GM18951 (cell line): Measurements from ENCODE around the gene SCN3B.
"Not testable (repeated sequence)": the region's sequence is repeated elsewhere in the genome, so short reads cannot be mapped to it uniquely, and the experiment has no call there.

Source experiments
- POLR2A ChIP-seq: IDR thresholded peaks from 4 replicates; pipeline ENCODE4 v1.6.1; 2011; ENCODE audit warnings: mild to moderate bottlenecking; ENCODE audit not compliant: insufficient read length, insufficient read depth; ENCODE audit errors: extremely low read depth
- in situ Hi-C: fragments of 300-500 bp; cut with MboI; formaldehyde crosslinking; loops from one replicate; pipeline ENCODE4 v1.12.0; 2022; ENCODE audit warnings: low sequenced_read_pairs, mixed read lengths, inconsistent platforms; ENCODE audit not compliant: unreplicated experiment

The SCN3B gene

GRCh38 chr11:123678246-123678645, 23.8 kb upstream of the SCN3B start:
- in situ Hi-C loops: no loop called here
- no peak for TF ChIP-seq POLR2A

GRCh38 chr11:123677510-123677909, 23.1 kb upstream of the SCN3B start:
- in situ Hi-C loops: no loop called here

GRCh38 chr11:123674297-123674696, 19.9 kb upstream of the SCN3B start:
- TF ChIP-seq POLR2A: no peak
- in situ Hi-C loops: no loop called here

More at GRCh38 chr11:123677510-123677909, 23.1 kb upstream of the SCN3B start:
- TF ChIP-seq POLR2A: no peak

GRCh38 chr11:123672568-123672967, 18.1 kb upstream of the SCN3B start:
- no peak for TF ChIP-seq POLR2A
- in situ Hi-C loops: no loop called here

GRCh38 chr11:123671534-123671933, 17.1 kb upstream of the SCN3B start:
- in situ Hi-C loops: no loop called here
- TF ChIP-seq POLR2A: no peak

- TF ChIP-seq POLR2A: no peak
- in situ Hi-C loops: no loop called here
Observed at GRCh38 chr11:123670081-123670480, 15.7 kb upstream of the SCN3B start.

- in situ Hi-C loops: no loop called here
- no peak for TF ChIP-seq POLR2A
Observed at GRCh38 chr11:123665306-123665705, 10.9 kb upstream of the SCN3B start.

GRCh38 chr11:123659965-123660364, 5.5 kb upstream of the SCN3B start:
- in situ Hi-C loops: not testable (repeated sequence)

- in situ Hi-C loops: no loop called here
- TF ChIP-seq POLR2A: no peak
Observed at GRCh38 chr11:123659311-123659710, 4.9 kb upstream of the SCN3B start.

- in situ Hi-C loops: no loop called here
- TF ChIP-seq POLR2A: no peak
Observed at GRCh38 chr11:123653827-123654565, 428 bp downstream of the SCN3B start.

GRCh38 chr11:123653483-123653826, 969 bp downstream of the SCN3B start:
- in situ Hi-C loops: no loop called here
- TF ChIP-seq POLR2A: no peak

GRCh38 chr11:123652599-123652998, 1.8 kb downstream of the SCN3B start:
- TF ChIP-seq POLR2A: no peak
- in situ Hi-C loops: no loop called here

- no peak for TF ChIP-seq POLR2A
- in situ Hi-C loops: no loop called here
Observed at GRCh38 chr11:123650901-123651300, 3.5 kb downstream of the SCN3B start.

GRCh38 chr11:123645286-123645975, 9.0 kb downstream of the SCN3B start:
- no peak for TF ChIP-seq POLR2A
- in situ Hi-C loops: loop anchor here (10.0 kb wide), 1 partner anchor 59 kb away; no protein-coding TSS in a partner anchor
